Gastrocnemius medialis (tissue), 4 donors: ENCODE data around the gene CD58. TPM values are rescaled to one million over a fixed set of nuclear protein-coding genes. Genes with fewer than 3 reads are reported as not detected.

Source experiments
- ATAC-seq, 2 donors: fragments of 150-250 bp; one replicate each; pipeline ENCODE4 v1.9.1; 2016
- DNase-seq, 2 donors: peaks; one replicate each; pipeline ENCODE4 v3.0.0-alpha.2; 2019
- H3K27ac ChIP-seq, 4 donors: fragments of 200-600 bp; sonication (generic); 1 replicate in 1 of 4; 2 replicates in 3 of 4; pipeline ENCODE4 v1.5.1; 2016 to 2018; ENCODE audit warnings: mild to moderate bottlenecking in 2 of 4, moderate library complexity in 1 of 4
- H3K27me3 ChIP-seq, 3 donors: fragments of 200-600 bp; sonication (generic) in 2 of 3; 1 replicate in 1 of 3; 2 replicates in 2 of 3; pipeline versions ENCODE4 v1.5.1 to v1.6.0; 2016 to 2019; ENCODE audit warnings: mild to moderate bottlenecking in 1 of 3, moderate library complexity in 1 of 3
- H3K36me3 ChIP-seq, 2 donors: fragments of 200-600 bp; sonication (generic) in 1 of 2; one replicate each; pipeline ENCODE4 v1.5.1; 2017 to 2018
- H3K4me1 ChIP-seq, 2 donors: fragments of 200-600 bp; sonication (generic) in 1 of 2; one replicate each; pipeline ENCODE4 v1.5.1; 2016 to 2017; ENCODE audit warnings: mild to moderate bottlenecking in 2 of 2
- H3K4me3 ChIP-seq, 4 donors: fragments of 200-600 bp; sonication (generic) in 3 of 4; 1 replicate in 1 of 4; 2 replicates in 3 of 4; pipeline ENCODE4 v1.5.1; 2016 to 2019; ENCODE audit warnings: mild to moderate bottlenecking in 2 of 4
- H3K9me3 ChIP-seq, 3 donors: fragments of 200-600 bp; sonication (generic) in 2 of 3; 1 replicate in 1 of 3; 2 replicates in 2 of 3; pipeline ENCODE4 v1.5.1; 2016 to 2019
- CTCF ChIP-seq, 5 experiments: fragments of 450-650 bp in 3 of 5; fragments of 200-600 bp in 2 of 5; sonication (generic) in 2 of 5; IDR thresholded peaks in 4 of 5; conservative IDR thresholded peaks in 1 of 5; 1 replicate in 4 of 5; 2 replicates in 1 of 5; pipeline ENCODE4 v1.5.1; 2016 to 2019; ENCODE audit warnings: antibody characterized with exemption in 5 of 5, mild to moderate bottlenecking in 3 of 5, moderate library complexity in 3 of 5
- POLR2A ChIP-seq, 2 donors: fragments of 450-650 bp; IDR thresholded peaks; one replicate each; pipeline ENCODE4 v1.6.1; 2017; ENCODE audit warnings: antibody characterized with exemption in 2 of 2, mild to moderate bottlenecking in 2 of 2, moderate library complexity in 2 of 2
- in situ Hi-C, 4 donors: fragments of 200-750 bp; cut with MboI; loops; one replicate each; pipeline versions ENCODE4 v1.15.0 to v1.8.0; 2017; ENCODE audit warnings: low sequenced_read_pairs in 4 of 4
- intact Hi-C: fragments of 100-400 bp; cut with DNase I; formaldehyde crosslinking; loops from one replicate; pipeline ENCODE4 v1.15.1; 2023; ENCODE audit warnings: low total_unique reads
- total RNA-seq, 4 donors: library from RNA; depleted of rRNA; stranded (reverse); fragments of >200 nt; gene quantifications; one replicate each; pipeline versions ENCODE4 v1.1.0 to v1.2.3, GENCODE V29; 2016

Gene CD58
- total RNA-seq, 4 donors from 2014 or later = 4.1 to 15.9 (median 10.2) TPM

GRCh38 chr1:116546354-116546977 lies 24.4 kb downstream of the CD58 start:
- no peak overlapping the region for H3K27ac ChIP-seq
- no peak overlapping the region for H3K4me3 ChIP-seq
- no peaks in the 10 kb centered on the region for H3K4me1 ChIP-seq
- intact Hi-C loops (no loop called here), in situ Hi-C loops (no loop called here)
- no peaks in the 10 kb centered on the region for H3K9me3 ChIP-seq
- no peak for ATAC-seq
- TF ChIP-seq CTCF (IDR thresholded peaks at IDR 0.05 in 4 of 5, conservative IDR thresholded peaks at IDR 0.05 in 1 of 5) = no peak
- TF ChIP-seq POLR2A (IDR thresholded peaks at IDR 0.05) = no peak
- peaks cover 0 to 16% of the 10 kb centered on the region in 2 donors for H3K36me3 ChIP-seq
- H3K27me3 ChIP-seq = no peaks in the 10 kb centered on the region
- no peak for DNase-seq

GRCh38 chr1:116545359-116545705 lies 25.5 kb downstream of the CD58 start:
- in situ Hi-C loops = no loop called here
- H3K36me3 ChIP-seq = peaks cover 0 to 16% of the 10 kb centered on the region in 2 donors

GRCh38 chr1:116544588-116545358 lies 26.1 kb downstream of the CD58 start:
- no peaks in the 10 kb centered on the region for H3K4me1 ChIP-seq
- no peaks in the 10 kb centered on the region for H3K9me3 ChIP-seq
- no peak overlapping the region for H3K4me3 ChIP-seq
- no peak overlapping the region for H3K27ac ChIP-seq
- in situ Hi-C loops = no loop called here
- DNase-seq (no peak), ATAC-seq (no peak)
- intact Hi-C loops = no loop called here
- H3K27me3 ChIP-seq = no peaks in the 10 kb centered on the region
- H3K36me3 ChIP-seq = peaks cover 0 to 16% of the 10 kb centered on the region in 2 donors
- no peak for TF ChIP-seq CTCF (IDR thresholded peaks at IDR 0.05 in 4 of 5, conservative IDR thresholded peaks at IDR 0.05 in 1 of 5)
- TF ChIP-seq POLR2A (IDR thresholded peaks at IDR 0.05) = no peak

More at GRCh38 chr1:116545359-116545705, 25.5 kb downstream of the CD58 start:
- Histone ChIP-seq H3K4me1 (no peaks in the 10 kb centered on the region), H3K4me3 (no peak overlapping the region), H3K9me3 (no peaks in the 10 kb centered on the region), H3K27me3 (no peaks in the 10 kb centered on the region), H3K27ac (no peak overlapping the region)
- no peak for DNase-seq
- TF ChIP-seq CTCF (IDR thresholded peaks at IDR 0.05 in 4 of 5, conservative IDR thresholded peaks at IDR 0.05 in 1 of 5) (no peak), POLR2A (IDR thresholded peaks at IDR 0.05) (no peak)
- ATAC-seq = no peak
- intact Hi-C loops = no loop called here

GRCh38 chr1:116540088-116540487 lies 30.7 kb downstream of the CD58 start:
- Histone ChIP-seq H3K27ac (no peak overlapping the region), H3K4me1 (no peaks in the 10 kb centered on the region), H3K9me3 (no peaks in the 10 kb centered on the region), H3K4me3 (no peak overlapping the region), H3K27me3 (no peaks in the 10 kb centered on the region), H3K36me3 (peaks cover 0 to 22% of the 10 kb centered on the region in 2 donors)
- DNase-seq = no peak
- TF ChIP-seq CTCF (IDR thresholded peaks at IDR 0.05 in 4 of 5, conservative IDR thresholded peaks at IDR 0.05 in 1 of 5) (no peak), POLR2A (IDR thresholded peaks at IDR 0.05) (no peak)
- intact Hi-C loops (no loop called here), in situ Hi-C loops (no loop called here)
- ATAC-seq = no peak
